Lower lobe of right lung (tissue), 2 donors: ENCODE data around the gene LRIG1. TPM values are rescaled to one million over a fixed set of nuclear protein-coding genes. Genes with fewer than 3 reads are reported as not detected.

Experiments used
- ATAC-seq, 2 donors: fragments of 200-7000 bp; cut with Tn5 transposase; one replicate each; pipeline ENCODE4 v1.9.1; 2020 to 2022; ENCODE audit warnings: mild to moderate bottlenecking in 2 of 2, moderate library complexity in 2 of 2
- DNase-seq: peaks from one replicate; pipeline ENCODE4 v3.0.0-alpha.2; 2020
- H3K27ac ChIP-seq: fragments of 200-600 bp; one replicate; pipeline ENCODE4 v1.8.0; 2022
- H3K27me3 ChIP-seq: fragments of 200-600 bp; one replicate; pipeline ENCODE4 v1.8.0; 2022; ENCODE audit warnings: low read depth
- H3K36me3 ChIP-seq: fragments of 200-600 bp; one replicate; pipeline ENCODE4 v1.8.0; 2022; ENCODE audit warnings: mild to moderate bottlenecking
- H3K4me1 ChIP-seq: fragments of 200-600 bp; one replicate; pipeline ENCODE4 v1.8.0; 2022
- H3K4me3 ChIP-seq: fragments of 200-600 bp; one replicate; pipeline ENCODE4 v1.8.0; 2022; ENCODE audit warnings: mild to moderate bottlenecking
- H3K9me3 ChIP-seq: fragments of 200-600 bp; one replicate; pipeline ENCODE4 v1.8.0; 2022
- CTCF ChIP-seq: fragments of 200-600 bp; IDR thresholded peaks from one replicate; pipeline ENCODE4 v1.8.0; 2022; ENCODE audit warnings: antibody characterized with exemption, mild to moderate bottlenecking
- intact Hi-C: fragments of 100-400 bp; cut with DNase I; formaldehyde crosslinking; loops from one replicate; pipeline ENCODE4 v1.11.0; 2022
- total RNA-seq: library from RNA; stranded (reverse); fragmentation: NEBNext Ultra II Directional; extraction: Animal tissue kit (Norgen Biotek cat#: 25700); gene quantifications from one replicate; pipeline ENCODE4 v1.2.1, GENCODE V29; 2021
- donor health status: DM: no; HTN: yes; CAD: no; lungs with severe emphysema.

The LRIG1 gene
- total RNA-seq, 1 donor from 2014 or later, result 54.2 TPM

DNA sequence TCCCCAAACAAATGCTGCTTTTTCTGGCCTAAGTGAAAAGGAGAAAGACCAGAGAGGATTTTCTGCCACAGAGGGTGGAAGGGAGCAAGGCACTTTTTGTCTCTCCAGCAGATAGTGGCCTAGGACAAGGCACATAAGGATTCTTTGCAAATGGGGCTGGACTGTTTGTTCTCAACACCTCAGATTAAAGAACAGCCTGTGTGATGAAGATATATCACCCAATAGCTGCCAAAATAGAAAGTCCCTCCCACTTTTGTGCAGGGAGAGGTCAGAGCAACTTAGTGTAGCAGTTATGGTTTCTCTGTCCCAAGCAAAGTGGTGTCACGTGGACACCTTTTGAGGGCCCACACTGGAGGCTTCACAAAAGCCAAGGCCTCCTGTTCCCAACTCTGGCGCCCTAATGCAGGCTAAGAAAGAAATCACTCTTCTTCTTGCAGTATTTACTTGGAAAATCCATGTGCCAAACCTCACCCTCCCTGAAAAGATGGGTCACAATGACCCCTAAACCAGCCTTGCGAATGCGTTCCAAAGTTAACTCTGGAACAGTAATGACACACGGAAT, 84.9 kb downstream of the LRIG1 start:
- H3K4me3 ChIP-seq, result no peak overlapping the region
- no peak overlapping the region for H3K27ac ChIP-seq
- DNase-seq (no peak), ATAC-seq (no peak)
- H3K36me3 ChIP-seq, result peaks cover 48% of the 10 kb centered on the region
- intact Hi-C loops, result no loop called here
- peaks cover 32% of the 10 kb centered on the region for H3K4me1 ChIP-seq
- TF ChIP-seq CTCF, result no peak
- no peaks in the 10 kb centered on the region for H3K9me3 ChIP-seq
- no peaks in the 10 kb centered on the region for H3K27me3 ChIP-seq

- no peaks in the 10 kb centered on the region for H3K9me3 ChIP-seq
- no peak for DNase-seq
- peaks cover 56% of the 10 kb centered on the region for H3K36me3 ChIP-seq
- H3K27ac ChIP-seq, result no peak overlapping the region
- TF ChIP-seq CTCF, result no peak
- no peaks in the 10 kb centered on the region for H3K27me3 ChIP-seq
- ATAC-seq, result no peak
- peaks cover 32% of the 10 kb centered on the region for H3K4me1 ChIP-seq
- no peak overlapping the region for H3K4me3 ChIP-seq
- intact Hi-C loops, result no loop called here
Observed at GRCh38 chr3:66414846-66415245, 86.0 kb downstream of the LRIG1 start.

DNA sequence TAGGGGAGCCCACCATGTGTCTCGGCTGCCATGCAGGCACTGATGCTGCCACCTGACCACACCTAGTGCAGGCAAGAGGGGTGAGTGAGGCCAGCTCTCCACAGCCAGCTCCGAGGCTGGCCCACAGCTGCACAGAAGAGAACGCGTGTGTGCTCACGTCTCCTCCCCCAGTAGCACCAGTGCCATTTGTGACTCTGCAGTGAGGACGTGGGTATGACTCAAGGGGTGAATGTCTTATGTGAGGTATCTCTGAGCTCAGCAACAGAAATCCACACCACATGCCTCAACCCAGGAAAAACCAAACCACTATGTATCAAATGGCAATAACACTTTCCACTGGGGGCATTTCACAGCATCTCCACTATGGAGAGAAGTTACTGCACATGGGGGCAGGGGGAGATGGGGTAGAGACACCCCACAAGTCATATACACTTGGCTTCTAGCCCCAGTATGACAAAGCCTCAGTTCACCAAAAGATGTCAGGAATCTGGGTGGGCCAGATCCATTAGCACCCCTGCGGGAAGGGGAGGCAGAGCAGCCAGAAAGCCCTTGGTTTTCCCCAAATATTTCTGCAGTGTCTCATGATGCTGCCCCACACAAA, 87.6 kb downstream of the LRIG1 start:
- ATAC-seq, result no peak
- intact Hi-C loops, result no loop called here
- Histone ChIP-seq H3K27ac (no peak overlapping the region), H3K4me1 (peaks cover 17% of the 10 kb centered on the region), H3K27me3 (no peaks in the 10 kb centered on the region), H3K4me3 (no peak overlapping the region), H3K36me3 (peaks cover 68% of the 10 kb centered on the region), H3K9me3 (no peaks in the 10 kb centered on the region)
- no peak for DNase-seq
- TF ChIP-seq CTCF, result no peak

GRCh38 chr3:66411961-66412887, 88.6 kb downstream of the LRIG1 start:
- DNase-seq (no peak), ATAC-seq (no peak)
- peaks cover 9% of the 10 kb centered on the region for H3K4me1 ChIP-seq

More at GRCh38 chr3:66411961-66412887, 88.6 kb downstream of the LRIG1 start:
- no peak overlapping the region for H3K4me3 ChIP-seq
- no peaks in the 10 kb centered on the region for H3K9me3 ChIP-seq
- no peak overlapping the region for H3K27ac ChIP-seq
- peaks cover 73% of the 10 kb centered on the region for H3K36me3 ChIP-seq
- H3K27me3 ChIP-seq, result no peaks in the 10 kb centered on the region
- intact Hi-C loops, result no loop called here
- TF ChIP-seq CTCF, result no peak
